NCI-H82 treated with DMSO at 0.1 percent for 48 hours (cell line): Measurements from ENCODE around the gene IPCEF1.
"Not testable (repeated sequence)": the region's sequence is repeated elsewhere in the genome, so short reads cannot be mapped to it uniquely, and the experiment has no call there.

Experiments
- DNase-seq: peaks from one replicate; lab custom pipeline; 2025; ENCODE audit not compliant: unreplicated experiment; lab: John Stamatoyannopoulos, UW

The IPCEF1 gene

DNA sequence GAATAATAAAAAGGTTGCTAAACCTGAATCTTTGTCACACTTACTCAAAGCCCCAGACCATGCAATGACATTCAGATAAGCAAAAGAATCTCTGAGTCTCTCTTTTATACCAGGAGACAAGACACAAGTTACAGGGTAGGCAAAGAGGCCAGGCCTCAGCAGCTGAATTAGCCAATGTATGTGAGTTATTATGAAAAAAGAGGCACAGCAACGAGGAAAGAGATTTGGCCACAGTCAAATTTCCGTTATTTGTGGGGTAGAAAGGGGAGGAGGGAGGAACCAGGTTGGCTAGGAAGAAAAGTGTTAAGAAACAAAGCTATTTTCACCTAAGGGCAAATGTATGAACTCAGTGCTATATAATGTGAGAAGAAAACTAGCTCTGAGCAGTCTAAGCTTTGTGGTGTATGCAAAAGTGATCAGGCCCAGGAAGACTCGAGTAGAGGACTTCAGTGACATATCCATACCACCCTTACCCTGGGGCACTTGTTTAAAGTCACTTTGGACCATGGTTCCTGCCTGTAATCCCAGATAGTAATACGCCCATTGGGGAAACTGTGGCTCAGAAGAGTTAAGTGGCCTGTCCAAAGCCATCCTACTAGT is 19.1 kb downstream of the IPCEF1 start:
- no peak for DNase-seq

DNA sequence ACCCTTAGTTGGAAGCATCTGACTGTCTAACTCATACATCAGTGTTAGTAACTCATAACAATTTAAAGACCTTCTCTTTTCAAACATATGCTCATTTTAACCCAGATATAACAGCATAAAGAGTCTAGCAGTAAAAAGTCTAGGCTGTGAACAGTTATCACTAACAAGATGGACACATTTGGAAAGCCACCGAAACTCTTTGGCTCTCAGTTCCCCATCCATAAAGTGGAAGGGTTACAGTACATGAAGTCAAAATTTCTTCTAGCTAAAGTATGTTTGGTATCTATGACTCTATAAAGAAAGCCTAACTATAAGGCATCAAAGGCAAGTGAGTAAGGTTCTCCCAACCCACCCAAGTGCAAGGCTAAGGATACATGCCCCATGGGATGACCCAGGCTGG is 22.5 kb downstream of the IPCEF1 start:
- DNase-seq, result not testable (repeated sequence)

DNA sequence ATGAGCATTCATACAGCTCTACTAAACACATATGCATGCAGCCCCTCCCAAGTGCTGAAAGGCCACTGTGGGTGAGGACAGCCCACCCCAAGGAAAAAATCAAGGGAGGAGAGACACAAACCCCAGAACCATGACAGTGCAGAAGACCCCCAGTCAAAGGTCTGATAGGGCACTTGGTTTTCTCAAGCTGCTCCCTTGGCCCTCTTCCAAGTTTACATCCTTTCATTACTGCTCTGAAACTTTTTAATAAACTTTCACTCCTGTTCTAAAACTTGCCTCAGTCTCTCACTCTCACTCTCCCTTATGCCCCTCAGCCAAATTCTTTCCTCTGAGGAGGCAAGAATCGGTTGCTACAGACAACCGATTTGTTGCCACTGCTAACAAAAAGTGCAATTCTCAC is 24.9 kb downstream of the IPCEF1 start:
- DNase-seq, result no peak

DNA sequence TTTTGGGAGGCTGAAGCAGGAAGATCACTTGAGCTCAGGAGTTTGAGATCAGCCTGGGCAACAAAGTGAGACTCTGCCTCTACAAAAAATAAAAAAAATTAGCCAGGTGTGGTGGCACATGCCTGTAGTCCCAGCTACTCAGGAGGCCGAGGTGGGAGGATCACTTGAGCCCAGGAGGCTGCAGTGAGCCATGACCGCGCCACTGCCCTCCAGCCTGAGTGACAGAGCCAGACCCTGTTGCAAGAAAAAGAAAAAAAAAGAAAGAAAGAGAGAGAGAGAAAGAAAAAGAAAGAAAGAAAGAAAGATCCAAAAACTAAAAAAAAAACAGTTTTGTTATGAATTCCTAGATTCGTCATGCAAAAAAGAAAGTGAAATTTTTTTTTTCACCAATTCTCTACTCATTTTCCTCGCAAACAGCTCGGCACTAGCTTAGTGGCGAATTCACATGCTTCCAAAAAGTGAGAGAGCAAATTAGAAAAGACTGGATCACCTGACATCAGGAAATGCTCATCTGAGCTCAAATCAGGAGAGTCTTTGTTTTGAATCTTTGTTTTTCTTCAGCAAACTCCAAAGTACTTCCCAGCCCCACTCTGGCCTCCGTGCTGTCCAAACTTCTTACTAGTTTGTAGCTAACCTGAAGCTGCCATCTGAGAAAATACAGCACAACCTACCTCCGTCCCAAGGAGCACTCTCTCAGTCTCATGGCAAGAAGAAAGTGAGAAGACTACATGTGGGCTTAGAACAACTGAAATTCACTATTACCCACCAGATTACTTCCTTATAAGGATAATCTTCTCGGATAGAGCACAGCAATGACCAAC is 27.0 kb downstream of the IPCEF1 start:
- DNase-seq, result no peak

DNA sequence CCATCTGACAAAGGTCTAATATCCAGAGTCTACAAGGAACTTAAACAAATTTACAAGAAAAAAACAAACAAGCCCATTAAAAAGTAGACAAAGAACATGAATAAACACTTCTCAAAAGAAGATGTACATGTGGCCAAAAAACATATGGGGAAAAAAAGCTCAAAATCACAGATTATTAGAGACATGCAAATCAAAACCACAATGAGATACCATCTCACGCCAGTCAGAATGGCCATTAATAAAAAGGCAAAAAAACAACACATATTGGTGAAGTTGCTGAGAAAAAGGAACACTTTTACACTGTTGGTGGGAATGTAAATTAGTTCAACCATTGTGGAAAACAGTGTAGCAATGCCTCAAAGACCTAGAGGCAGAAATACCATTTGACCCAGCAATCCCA is 29.3 kb downstream of the IPCEF1 start:
- DNase-seq, result not testable (repeated sequence)

DNA sequence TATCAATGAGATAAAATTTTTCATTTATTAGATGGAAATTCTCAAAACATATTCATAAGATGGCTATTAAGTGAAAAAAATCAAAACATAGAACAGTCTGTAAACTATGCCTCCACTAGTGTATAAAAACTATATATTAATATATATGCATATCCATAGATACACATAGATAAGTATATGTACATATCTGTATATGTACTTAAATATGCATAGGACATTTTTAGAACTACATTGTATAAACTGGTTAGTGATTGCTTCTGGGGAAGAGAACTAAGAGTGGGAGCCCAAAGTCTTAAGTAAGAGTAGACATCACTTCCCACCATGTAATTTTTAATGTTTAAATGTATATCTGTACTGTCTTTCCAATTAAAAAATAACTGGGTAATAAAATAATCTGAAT is 31.5 kb downstream of the IPCEF1 start:
- DNase-seq, result no peak

DNA sequence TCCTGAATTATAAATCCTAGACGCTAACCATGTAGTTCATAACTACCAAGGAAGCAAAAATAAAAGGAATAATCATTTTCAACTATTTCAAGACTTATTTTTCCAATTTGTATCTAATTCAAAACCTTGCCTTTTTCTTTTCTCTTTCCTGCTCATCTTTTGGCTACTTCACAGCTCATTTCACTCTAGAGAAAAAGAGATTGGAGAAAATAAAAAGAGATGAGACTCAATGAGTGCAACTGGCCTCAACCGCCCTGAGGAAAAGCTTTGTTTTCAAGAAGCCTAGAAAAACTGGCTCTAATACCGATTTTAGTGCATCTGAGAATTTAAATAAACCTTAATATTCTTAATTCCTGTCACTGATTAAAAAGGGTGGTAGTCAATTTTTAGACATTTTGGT is 36.4 kb downstream of the IPCEF1 start:
- DNase-seq, result no peak

DNA sequence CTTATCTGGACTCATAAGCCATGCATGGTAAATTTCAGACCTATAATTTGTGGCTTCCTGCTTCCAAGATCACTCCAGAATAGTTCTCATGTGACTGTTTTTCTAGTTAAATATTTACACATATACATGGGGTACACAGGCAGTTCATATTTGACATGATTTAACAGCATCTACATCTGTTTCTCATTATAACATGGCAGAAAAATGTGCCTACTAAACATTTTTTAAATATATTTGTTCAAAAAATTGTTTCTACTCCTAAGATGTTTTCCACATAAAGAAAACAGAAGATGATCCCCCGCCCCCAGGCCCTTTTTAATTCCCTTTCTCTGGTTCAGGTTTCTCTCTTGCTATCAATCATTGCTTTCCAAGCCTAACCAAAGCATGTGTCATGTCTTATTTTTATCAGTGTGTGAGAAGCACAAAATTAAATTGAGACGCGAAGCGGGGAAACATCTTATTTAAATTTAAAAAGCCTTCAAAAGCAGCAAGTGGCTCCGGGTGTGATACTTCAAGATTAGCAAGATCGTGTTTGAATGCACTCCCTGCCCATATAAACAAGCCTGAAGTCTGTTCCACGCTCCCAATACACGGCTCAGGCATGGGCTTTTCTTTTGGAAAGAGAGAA is 37.3 kb downstream of the IPCEF1 start:
- DNase-seq, result no peak

DNA sequence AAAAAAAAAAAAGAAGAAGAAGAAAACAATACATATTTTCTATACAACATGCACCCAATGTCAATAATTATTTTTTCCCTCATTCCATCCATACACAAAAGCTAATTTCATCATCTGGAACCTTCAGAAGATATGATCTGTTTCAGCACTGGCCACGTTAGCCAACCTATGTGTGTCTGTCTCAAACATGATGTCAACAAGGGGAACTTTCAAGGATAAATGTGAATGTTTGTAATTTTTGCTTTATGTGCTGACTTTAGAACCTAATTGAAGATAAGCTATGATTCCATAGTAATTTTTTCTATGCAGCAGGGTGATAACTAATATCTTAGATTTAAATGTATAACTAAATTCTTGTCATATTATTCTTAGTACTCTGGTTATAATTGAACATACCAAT is 37.9 kb downstream of the IPCEF1 start:
- no peak for DNase-seq

DNA sequence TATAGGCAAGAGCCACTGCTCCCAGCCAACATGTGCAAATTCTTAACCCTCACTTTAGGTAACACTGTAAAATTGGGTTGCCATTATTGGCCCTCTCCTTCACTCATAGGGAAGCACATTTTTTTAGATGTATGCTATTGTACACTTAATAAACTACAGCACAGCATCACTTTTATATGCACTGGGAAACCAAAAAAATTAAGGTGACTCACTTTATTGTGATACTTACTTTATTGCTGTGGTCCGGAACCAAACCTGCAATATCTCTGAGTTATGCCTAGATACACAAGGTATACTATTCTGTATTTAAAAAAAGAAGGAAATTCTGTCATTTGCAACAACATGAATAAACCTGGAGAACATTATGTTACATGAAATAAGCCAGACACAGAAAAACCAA is 40.5 kb downstream of the IPCEF1 start:
- no peak for DNase-seq

DNA sequence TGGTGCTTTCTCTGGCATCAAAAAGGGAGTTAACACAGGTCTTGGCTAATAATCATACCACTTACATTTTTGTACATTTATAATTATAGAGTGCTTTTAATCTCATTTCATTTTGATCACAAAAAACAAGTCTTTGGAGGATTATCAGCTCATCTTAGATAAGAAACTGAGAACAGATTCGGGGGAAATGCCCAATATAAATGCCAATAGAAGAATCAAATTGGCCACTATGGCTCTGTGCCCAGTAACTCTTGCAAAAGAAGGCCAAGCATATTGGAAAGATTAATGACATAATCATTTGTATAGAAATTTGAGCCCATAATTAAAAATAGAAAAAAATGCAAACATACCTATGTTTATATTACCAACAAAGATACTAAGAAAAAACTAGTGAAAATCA is 42.5 kb downstream of the IPCEF1 start:
- DNase-seq, result no peak

DNA sequence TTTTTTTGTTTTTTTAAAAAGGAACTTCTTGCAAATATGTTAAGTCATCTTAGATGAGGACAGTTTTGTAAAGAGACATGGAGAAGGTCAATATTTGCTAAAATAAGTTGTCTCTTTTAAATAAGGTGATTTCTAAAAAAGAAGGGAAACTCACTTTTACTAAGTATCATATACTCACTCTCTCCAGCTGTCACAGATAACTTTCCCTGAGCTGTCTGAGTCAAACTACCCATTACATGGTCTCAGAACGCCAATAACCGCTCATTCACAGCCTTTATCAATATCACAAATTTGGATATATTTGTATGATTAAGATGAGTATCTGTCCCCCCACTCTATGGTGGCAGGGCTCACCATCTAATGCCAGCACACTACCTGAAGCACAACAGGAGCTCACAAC is 47.6 kb downstream of the IPCEF1 start:
- no peak for DNase-seq

DNA sequence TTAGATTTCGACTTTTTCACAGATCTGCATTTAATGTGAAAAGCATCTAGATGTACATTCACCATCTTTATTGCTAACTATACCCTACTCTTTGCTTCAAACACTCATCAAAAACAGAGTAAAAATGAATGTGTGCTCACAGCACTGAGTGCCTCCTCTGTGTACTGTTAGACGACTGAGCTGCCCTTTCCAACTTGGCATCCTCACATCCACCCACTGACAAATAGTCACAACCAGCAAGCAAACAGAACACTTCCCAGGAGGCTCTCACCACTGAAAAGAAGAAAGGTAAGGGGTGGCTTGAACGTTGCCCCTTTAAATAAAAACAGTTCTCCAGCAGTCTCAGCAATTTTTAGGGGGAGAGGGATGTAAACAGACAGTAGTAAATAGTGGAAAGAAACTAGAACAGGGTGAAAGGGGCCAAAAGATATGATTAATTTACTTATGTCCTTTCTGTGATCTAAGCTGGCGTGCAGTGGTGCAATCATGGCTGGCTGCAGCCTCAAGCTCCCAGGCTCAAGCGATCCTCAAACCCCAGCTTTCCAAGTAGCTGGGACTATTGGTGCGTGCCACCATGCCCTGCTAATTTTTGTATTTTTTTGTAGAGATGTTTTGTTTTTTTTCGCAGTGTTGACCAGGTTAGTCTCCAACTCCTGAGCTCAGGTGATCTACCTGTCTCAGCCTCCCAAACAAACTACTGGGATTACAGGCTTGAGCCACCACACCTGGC is 48.7 kb downstream of the IPCEF1 start:
- no peak for DNase-seq

DNA sequence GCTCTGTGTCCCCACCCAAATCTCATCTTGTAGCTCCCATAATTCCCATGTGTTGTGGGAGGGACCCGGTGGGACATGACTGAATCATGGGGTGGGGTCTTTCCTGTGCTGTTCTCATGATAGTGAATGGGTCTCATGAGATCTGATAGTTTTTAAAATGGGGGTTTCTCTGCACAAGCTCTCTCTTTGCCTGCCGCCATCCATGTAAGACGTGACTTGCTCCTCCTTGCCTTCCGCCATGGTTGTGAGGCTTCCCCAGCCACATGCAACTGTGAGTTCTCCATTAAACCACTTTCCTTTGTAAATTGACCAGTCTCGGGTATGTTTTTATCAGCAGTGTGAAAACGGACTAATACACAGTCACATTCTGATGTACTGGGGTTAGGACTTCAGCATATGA is 49.5 kb downstream of the IPCEF1 start:
- DNase-seq, result not testable (repeated sequence)

DNA sequence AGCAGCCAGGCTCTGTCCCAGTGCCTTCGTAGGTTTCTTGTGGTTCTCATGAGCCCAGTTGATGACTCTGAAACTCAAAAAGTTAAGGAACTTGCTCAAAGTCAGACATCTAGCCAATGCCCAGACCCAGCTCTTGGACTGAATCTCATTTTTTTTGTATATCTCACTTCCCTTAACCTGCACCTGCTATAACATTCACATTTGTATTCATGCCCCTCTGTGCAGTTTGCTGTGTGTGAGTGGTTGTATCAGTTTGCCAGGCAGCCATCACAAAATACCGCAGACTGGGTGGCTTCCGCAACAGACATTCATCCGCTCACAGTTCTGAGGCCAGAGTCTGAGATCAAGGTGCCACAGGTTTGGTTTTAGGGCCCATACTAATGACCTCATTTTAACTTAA is 49.9 kb downstream of the IPCEF1 start:
- DNase-seq, result no peak

DNA sequence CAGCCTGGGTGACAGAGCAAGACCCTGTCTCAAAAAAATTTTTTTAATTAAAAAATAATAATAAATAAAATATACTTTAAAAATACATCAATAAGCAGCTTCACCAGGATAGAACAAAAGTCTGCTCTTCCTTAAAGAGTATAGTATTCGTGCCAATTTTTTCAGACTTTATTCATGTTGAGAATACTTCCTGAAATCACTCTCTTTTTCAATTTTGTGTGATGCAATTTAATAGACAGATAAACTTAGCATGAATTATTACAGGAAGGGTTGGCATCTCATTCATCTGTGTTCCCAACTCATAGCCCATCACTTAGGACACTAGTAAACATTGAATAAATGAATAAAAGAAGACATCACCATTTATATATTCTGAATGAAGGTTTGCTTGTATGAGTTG is 52.4 kb downstream of the IPCEF1 start:
- DNase-seq, result no peak

DNA sequence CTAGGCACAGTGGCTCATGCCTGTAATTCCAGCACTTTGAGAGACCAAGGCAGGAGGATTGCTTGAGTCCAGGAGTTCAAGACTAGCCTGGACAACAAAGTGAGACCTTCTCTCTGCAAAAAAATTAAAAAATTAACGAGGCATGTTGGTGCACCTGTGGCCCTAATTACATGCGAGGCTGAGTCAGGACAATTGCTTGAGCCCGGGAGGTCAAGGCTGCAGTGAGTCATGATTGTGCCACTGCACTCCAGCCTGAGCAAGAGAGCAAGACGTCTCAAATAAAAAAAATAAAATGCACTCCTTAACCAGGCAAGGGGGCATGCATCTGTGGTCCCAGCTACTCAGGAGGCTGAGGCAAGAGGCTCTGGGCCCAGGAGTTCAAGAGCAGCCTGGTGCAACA is 53.0 kb downstream of the IPCEF1 start:
- not testable (repeated sequence) for DNase-seq

DNA sequence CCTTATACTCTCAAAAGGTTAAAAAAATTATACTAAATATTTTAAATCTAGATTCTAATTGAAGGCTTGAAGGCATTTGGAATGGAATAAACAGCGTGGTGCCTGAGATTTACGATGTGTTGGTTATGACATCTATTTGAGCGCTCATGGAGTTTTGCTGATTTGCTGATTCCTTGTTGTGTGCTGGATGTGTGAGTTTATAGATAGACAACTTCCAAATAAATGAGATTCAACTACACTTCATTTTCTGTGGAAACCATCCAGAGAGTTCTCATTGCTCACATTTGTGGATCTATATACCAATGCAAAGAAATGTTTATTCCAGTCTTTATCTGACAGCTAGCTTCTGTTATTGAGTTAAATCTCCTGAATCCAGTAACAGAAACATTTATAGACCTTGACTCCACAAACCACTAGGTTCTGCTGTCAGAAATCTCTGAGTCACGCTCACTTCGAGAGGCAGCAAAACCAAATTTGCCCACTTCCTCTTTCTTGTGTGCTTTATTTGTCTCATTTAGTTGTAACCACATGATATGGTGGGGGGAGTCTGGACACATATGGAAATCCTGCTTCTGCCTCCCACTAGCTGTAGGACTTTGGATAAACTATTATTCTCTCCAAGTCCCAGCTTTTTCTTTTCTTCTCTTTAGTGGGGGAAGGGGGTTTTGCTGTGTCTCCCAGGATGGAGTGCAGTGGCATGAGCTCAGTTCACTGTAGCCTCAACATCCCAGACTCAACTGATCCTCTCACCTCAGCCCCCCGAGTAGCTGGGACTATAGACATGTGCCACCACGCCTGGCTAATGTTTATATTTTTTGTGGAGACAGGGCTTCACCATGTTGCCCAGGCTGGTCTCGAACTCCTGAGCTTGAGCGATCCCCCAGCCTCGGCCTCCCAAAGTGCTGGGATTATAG is 54.5 kb downstream of the IPCEF1 start:
- DNase-seq, result no peak

DNA sequence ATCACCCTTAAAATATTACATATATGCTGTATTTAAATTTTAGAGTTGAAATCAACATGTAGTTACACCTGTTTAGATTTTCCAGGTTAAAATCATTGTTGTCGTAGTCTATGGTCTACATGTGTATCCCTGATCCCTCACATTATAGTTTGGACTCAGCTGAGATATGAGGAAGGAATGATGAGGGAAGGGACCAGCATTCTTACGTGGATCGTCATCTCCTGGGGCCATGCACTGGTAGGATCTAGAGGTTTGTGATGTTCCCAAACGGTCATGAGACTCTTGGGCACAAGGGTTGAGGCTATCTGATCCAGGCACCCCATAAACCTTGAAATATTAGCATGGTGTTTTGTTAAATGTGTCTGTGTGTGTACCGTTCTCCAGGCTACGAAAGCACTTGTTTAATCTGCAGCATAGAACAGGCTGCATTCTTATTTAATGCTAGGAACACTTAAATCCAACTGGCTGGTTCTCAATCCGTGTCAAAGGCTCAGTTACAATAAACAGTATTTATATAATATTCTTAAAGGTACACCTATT is 55.4 kb downstream of the IPCEF1 start:
- no peak for DNase-seq

DNA sequence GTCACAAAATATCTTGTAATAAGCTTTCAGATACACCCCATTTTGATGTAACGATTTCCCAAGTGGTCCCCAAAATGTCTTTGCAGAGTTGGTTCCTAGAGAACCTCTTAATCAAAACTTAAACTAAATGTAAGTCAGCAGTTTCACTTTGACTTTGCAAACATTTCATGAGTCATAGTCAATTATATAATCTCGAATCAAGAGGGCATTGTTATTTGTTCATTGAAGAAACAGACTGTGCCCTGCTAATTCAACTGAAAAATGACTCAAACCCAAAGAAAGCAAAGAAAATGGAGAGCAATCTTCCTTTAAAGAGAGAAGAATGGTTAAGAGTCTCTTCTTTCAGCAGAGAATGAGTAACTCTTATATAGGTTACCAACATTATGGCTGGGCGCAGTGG is 58.3 kb downstream of the IPCEF1 start:
- DNase-seq, result no peak
